Measurements from ENCODE around the gene ZNF502.
"Not testable (repeated sequence)": the region's sequence is repeated elsewhere in the genome, so short reads cannot be mapped to it uniquely, and the experiment has no call there.

ZNF502 gene

DNA sequence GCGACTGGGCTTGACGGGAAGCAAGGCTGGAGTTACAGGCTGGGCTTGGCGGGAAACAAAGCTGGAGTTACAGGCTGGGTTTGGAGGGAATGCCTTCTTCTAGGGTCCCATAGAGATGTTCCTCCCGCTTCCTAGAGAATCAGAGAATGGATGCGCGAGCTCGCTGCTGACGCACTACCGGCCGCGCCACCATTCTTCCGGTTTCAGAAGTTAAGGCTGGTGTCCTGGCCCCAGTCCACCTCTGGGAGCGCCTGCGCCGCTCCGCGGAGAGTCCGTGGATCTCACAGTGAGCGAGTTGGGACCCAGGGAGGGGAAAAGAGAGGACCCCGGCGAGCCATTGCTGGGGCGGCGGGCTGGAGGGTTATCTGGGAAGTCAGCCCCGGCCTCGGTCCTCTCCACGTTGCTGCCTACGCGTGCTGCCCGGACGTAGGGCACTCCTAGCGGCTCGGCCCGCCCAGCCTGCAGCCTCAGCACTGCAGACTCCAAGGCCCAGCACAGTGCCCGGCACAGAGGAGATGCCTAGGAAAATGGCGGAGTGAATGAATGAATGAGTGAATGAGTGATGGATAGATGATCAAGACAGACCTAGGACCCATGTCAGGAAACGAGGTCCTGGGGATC, at the start of gene ZNF502:
Gene ZNF502 (plus strand): TSS at position 206 of the 621 bp plus-strand sequence. CDS start 7,602 bp downstream, outside the sequence.
- DNase-seq (ENCODE audit: low read depth in 2 of 2), result peak; percentile 44 to 55

GRCh38 chr3:44665173-44665572, 47.3 kb upstream of the ZNF502 start:
- no peak for DNase-seq (ENCODE audit: low read depth in 2 of 2)

- no peak for DNase-seq (ENCODE audit: low read depth in 2 of 2)
These were observed 46.1 kb upstream of the ZNF502 start for GRCh38 chr3:44666346-44666745.

DNA sequence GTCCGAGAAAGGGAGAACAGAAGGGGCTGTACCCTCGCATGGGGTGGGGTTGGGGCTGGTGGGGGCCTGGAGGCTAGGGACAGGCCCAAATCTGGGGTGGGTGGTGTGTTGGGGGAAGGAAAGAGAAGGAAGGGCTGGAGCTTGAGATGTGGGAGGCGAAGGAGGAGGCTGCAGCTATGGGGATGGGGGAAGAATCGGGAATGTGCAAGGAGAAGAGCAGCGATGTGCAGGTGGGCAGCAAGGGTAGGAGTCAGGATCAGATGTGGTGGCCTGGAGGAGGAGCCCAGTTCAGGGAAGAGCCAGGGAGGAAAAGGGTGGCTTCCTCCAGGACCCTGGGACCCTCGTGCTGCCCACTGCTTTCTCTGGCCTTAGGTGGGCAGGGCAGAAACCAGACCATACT, 42.7 kb upstream of the ZNF502 start:
- no peak for DNase-seq (ENCODE audit: low read depth in 2 of 2)

- not testable (repeated sequence) for DNase-seq (ENCODE audit: low read depth in 2 of 2)
These were observed 39.0 kb upstream of the ZNF502 start for GRCh38 chr3:44673466-44673865.

GRCh38 chr3:44674211-44674610, 38.2 kb upstream of the ZNF502 start:
- no peak for DNase-seq (ENCODE audit: low read depth in 2 of 2)

DNA sequence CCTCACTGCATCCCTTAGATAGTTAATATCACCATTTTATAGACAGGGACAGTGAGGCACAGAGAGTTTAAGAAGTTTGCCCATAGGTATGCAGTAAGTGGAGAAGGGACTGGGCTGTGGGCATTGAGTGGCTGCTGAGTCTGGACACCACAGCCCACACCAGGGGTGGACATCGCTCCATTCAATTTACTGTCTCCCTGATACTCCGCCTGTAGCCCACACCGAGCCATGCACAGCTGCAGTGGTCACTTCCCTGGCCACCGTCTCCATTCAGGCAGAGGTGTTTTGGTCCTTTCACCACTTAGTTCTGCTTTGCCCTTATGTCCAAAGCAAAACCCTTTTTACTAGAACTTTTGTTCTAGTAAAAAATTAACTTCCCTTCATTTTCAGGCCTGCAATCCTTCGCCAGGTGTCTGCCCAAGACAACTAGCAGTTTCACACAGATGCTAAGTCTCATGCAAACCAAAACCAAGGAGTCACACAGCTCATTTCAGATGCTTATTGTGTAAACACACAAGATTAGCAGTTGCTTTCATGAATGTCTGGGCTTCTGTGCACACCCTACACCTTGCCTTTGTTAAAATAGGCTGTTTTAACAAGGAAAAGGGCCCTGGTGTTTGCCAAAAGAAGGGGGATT, 33.9 kb upstream of the ZNF502 start:
- no peak for DNase-seq (ENCODE audit: low read depth in 2 of 2)

GRCh38 chr3:44680921-44681455, 31.5 kb upstream of the ZNF502 start:
- DNase-seq (ENCODE audit: low read depth in 2 of 2), result no peak

- DNase-seq (ENCODE audit: low read depth in 2 of 2), result no peak
These were observed 30.1 kb upstream of the ZNF502 start for GRCh38 chr3:44682182-44682896.

DNA sequence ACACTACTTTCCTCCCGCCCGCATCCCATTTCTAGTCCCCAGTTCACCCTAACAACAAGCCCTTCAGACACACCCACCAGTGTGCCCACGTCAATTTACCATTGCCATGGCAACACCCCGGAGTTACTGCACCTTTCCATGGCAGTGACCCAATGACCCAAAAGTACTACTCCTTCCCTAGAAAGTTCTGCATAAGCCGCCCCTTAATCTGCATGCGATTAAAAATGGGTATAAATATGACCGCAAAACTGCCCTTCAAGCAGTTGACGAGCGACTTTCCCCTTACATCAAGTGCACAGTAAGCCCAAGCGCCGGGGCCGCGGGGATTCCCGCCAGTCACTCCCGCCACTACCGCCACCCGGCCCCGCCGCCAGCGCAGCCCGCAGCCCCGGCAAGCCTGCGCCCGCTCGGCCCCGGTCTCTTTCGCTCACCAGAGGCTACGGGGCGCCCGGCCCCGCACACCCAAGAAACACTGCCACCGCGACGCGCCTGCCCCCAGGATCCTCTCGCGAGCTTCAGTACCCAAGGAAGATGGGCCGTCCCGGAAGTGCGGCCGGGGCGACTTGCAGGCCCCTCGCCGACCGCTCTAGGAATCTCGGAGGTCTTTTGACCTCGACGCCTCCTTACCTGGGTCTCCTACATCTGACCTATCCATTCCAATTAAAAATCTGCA, 27.2 kb upstream of the ZNF502 start:
- peak; percentile 34 to 35 for DNase-seq (ENCODE audit: low read depth in 2 of 2)

GRCh38 chr3:44687898-44688297, 24.6 kb upstream of the ZNF502 start:
- no peak for DNase-seq (ENCODE audit: low read depth in 2 of 2)

- no peak for DNase-seq (ENCODE audit: low read depth in 2 of 2)
These were observed 9.0 kb downstream of the ZNF502 start for GRCh38 chr3:44721231-44722102.

DNA sequence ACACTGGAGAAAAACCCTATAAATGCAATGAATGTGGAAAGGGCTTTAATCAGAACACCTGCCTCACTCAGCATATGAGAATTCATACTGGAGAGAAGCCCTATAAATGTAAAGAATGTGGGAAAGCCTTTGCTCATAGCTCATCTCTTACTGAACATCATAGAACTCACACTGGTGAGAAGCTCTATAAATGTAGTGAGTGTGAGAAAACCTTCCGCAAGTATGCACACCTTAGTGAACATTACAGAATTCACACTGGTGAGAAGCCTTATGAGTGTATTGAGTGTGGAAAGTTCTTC, 9.6 kb downstream of the ZNF502 start:
- no peak for DNase-seq (ENCODE audit: low read depth in 2 of 2)

- peak; percentile 81 to 82 for DNase-seq (ENCODE audit: low read depth in 2 of 2)
These were observed 17.0 kb downstream of the ZNF502 start, which contains the start of gene ZNF501 for GRCh38 chr3:44729384-44729910. Gene ZNF501, plus strand, starts transcription at chr3:44729635. Its CDS starts 4,787 bp downstream, at chr3:44734422.

- no peak for DNase-seq (ENCODE audit: low read depth in 2 of 2)
These were observed 22.2 kb downstream of the ZNF502 start for GRCh38 chr3:44734646-44735168.

DNA sequence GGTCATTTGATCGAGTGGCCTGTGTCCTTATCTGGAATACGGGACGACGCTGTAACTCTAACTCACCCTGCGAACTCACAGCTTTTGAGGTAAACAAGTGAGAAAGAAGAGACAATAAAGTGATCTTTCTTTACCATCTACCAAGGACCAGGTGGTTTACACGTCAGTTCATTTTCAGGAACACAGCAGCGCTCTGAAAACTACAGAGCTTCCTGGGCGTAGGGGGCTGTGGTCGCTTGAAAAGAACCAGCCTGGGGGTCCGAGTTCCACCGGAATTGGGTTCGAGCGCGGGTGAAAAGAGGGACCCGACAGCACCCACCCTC, 48.6 kb downstream of the ZNF502 start:
- no peak for DNase-seq (ENCODE audit: low read depth in 2 of 2)

DNA sequence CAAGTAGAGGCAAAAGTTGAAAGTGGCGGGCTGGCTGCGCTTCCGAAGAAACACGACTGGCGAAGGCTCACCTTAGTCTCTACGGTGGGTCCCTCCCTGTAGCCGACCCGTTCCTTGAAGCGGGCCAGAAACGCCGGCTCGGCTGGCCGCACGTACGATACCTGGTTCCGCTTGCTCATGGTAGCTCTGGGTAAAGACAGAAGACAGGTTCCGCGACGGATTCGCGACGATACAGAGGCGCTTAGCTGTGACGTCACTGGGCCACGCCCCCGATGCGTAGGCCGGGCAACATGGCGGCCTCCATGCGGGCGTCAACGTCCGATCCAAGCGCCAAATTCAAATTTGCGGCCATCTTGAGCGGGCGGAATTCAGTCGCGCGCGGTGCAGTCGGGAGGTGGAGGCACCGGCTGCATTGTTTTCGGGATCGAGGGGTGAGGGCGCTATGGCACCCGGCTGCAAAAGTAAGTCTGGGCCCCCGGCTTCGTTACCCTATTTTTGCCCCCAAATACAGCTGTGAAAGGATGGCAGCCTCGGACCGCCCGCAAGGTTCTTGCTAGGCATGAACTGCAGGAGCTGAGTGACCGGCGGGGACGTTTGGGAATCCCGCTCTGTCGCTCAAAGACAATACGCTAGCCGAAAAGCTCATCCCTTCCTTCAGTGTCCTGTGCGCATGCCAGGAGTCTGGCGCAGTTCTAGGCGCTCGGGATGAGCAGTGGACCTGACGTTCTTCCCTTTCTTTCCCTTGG, 49.1 kb downstream of the ZNF502 start, which contains the start of the genes KIAA1143 and KIF15:
Gene KIAA1143 (minus strand): TSS at position 196 of the 746 bp plus-strand sequence. CDS start 17 bp downstream, at position 179.
Gene KIF15 (plus strand): TSS at position 371 of the 746 bp plus-strand sequence. CDS start 72 bp downstream, at position 443.
- DNase-seq (ENCODE audit: low read depth in 2 of 2), result peak; percentile 97 to 98

DNA sequence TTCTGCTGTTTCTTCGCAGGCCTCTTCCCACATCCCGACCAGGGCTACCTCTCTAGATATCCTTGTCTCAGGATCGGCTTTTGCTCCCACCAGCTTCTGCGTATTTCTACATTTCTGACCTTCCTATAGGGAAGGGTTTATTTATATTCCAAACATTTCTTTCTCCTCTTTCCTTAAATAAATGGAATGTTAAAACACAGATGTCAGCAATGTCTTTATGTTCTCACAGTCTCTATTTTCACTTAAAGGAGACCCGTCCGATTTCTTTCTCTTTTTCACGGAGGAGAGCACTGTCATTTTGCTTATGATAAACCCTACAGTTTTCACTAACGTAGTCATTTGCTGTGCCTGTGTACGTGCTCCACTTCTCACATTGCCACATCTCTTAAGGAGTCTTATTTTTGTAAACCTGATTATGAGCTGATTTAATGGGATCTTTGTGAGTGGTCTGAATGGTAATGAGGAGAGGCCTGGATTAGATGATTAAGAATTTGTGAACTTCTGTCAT, 49.8 kb downstream of the ZNF502 start:
- no peak for DNase-seq (ENCODE audit: low read depth in 2 of 2)

- no peak for DNase-seq (ENCODE audit: low read depth in 2 of 2)
These were observed 50.2 kb downstream of the ZNF502 start for GRCh38 chr3:44762690-44763089.

GRCh38 chr3:44764248-44764647, 51.8 kb downstream of the ZNF502 start:
- no peak for DNase-seq (ENCODE audit: low read depth in 2 of 2)
